Spleen (tissue), 11 donors: ENCODE data around the gene MYO7A. TPM values are rescaled to one million over a fixed set of nuclear protein-coding genes. Genes with fewer than 3 reads are reported as not detected.

Experiments used
- DNase-seq: peaks from one replicate; pipeline ENCODE4 v3.0.0-alpha.2; 2020
- H3K27ac ChIP-seq, 8 donors: fragments of 200-600 bp; sonication (generic) in 7 of 8; 1 replicate in 4 of 8; 2 replicates in 4 of 8; pipeline versions ENCODE4 v1.5.0 to v1.8.0; 2016 to 2021; ENCODE audit warnings: inconsistent platforms in 4 of 8, mild to moderate bottlenecking in 4 of 8, moderate library complexity in 1 of 8
- H3K27me3 ChIP-seq, 7 donors: fragments of 200-600 bp; sonication (generic) in 6 of 7; replicated peaks in 1 of 7; 1 replicate in 4 of 7; 2 replicates in 3 of 7; pipeline versions ENCODE4 v1.5.0 to v1.8.0; 2016 to 2021; ENCODE audit warnings: inconsistent platforms in 3 of 7, mild to moderate bottlenecking in 1 of 7
- H3K36me3 ChIP-seq, 6 donors: fragments of 200-600 bp; sonication (generic) in 5 of 6; 1 replicate in 4 of 6; 2 replicates in 2 of 6; pipeline versions ENCODE4 v1.5.0 to v1.8.0; 2016 to 2021; ENCODE audit warnings: inconsistent platforms in 2 of 6
- H3K4me1 ChIP-seq, 6 donors: fragments of 200-600 bp; sonication (generic) in 5 of 6; 1 replicate in 3 of 6; 2 replicates in 3 of 6; pipeline versions ENCODE4 v1.5.0 to v1.8.0; 2016 to 2021; ENCODE audit warnings: inconsistent platforms in 3 of 6
- H3K4me3 ChIP-seq, 8 donors: fragments of 200-600 bp; sonication (generic) in 7 of 8; 1 replicate in 4 of 8; 2 replicates in 4 of 8; pipeline versions ENCODE4 v1.5.0 to v1.8.0; 2016 to 2021; ENCODE audit warnings: inconsistent platforms in 4 of 8, mild to moderate bottlenecking in 4 of 8, moderate library complexity in 2 of 8
- H3K9me3 ChIP-seq, 8 donors: fragments of 200-600 bp; sonication (generic) in 7 of 8; 1 replicate in 4 of 8; 2 replicates in 4 of 8; pipeline versions ENCODE4 v1.5.0 to v1.8.0; 2016 to 2021; ENCODE audit warnings: inconsistent platforms in 4 of 8
- POLR2A ChIP-seq, 3 donors: fragments of 450-650 bp; IDR thresholded peaks; one replicate each; pipeline ENCODE4 v1.5.1; 2017; ENCODE audit warnings: antibody characterized with exemption in 3 of 3, mild to moderate bottlenecking in 1 of 3
- POLR2AphosphoS5 ChIP-seq, 3 donors: sonication (generic); formaldehyde crosslinking; IDR thresholded peaks; one replicate each; pipeline ENCODE4 v1.5.1; 2017; ENCODE audit warnings: antibody characterized with exemption in 3 of 3
- WGBS, 5 donors: extraction: QIAGEN DNeasy Blood & Tissue Kit in 3 of 5; methylation state at CpG; one replicate each; pipeline versions ENCODE4 v1.1.5 to v1.1.7; 2013 to 2018; 5-methylcytosine and 5-hydroxymethylcytosine counted together
- intact Hi-C: fragments of 100-400 bp; cut with DNase I; formaldehyde crosslinking; loops from one replicate; pipeline ENCODE4 v1.15.0; 2023; ENCODE audit warnings: low total_unique reads
- polyA plus RNA-seq, 3 donors: library from polyadenylated mRNA; stranded (reverse); fragments of 200-250 nt; gene quantifications; one replicate each; pipeline ENCODE4 v1.2.1, GENCODE V29; 2013
- total RNA-seq, 7 donors: library from RNA; depleted of rRNA in 3 of 7; stranded (reverse); fragments of >200 nt in 3 of 7; fragmentation: NEBNext Ultra II Directional in 4 of 7; extraction: Animal tissue kit (Norgen Biotek cat#: 25700) in 4 of 7; gene quantifications; one replicate each; pipeline versions ENCODE4 v1.1.0 to v1.2.1, GENCODE V29; 2016 to 2021
- TF ChIP-seq, protein P1 (sequence below), 11 experiments: fragments of 200-600 bp in 7 of 11; fragments of 450-650 bp in 4 of 11; sonication (generic) in 4 of 11; IDR thresholded peaks in 8 of 11; conservative IDR thresholded peaks in 3 of 11; 1 replicate in 7 of 11; 2 replicates in 4 of 11; pipeline versions ENCODE4 v1.4.0 to v1.8.0; 2016 to 2021; ENCODE audit warnings: antibody characterized with exemption in 11 of 11, inconsistent platforms in 4 of 11, mild to moderate bottlenecking in 1 of 11
- donor health status: healthy with polysubstance abuse.
- donor health status: DM: no; HTN: no; CAD: no; lungs with moderate emphysema.
- donor health status: DM: no; HTN: no; CAD: no.
- donor health status: Bipolar disorder and iron deficiency.
- donor health status: healthy.
- donor health status: DM: no; HTN: no; CAD: no.
- donor health status: DM: yes; HTN: yes; CAD: no.

MYO7A gene
- total and polyA plus RNA-seq, 10 donors, result 3.5 to 147 (median 33.0) TPM

DNA sequence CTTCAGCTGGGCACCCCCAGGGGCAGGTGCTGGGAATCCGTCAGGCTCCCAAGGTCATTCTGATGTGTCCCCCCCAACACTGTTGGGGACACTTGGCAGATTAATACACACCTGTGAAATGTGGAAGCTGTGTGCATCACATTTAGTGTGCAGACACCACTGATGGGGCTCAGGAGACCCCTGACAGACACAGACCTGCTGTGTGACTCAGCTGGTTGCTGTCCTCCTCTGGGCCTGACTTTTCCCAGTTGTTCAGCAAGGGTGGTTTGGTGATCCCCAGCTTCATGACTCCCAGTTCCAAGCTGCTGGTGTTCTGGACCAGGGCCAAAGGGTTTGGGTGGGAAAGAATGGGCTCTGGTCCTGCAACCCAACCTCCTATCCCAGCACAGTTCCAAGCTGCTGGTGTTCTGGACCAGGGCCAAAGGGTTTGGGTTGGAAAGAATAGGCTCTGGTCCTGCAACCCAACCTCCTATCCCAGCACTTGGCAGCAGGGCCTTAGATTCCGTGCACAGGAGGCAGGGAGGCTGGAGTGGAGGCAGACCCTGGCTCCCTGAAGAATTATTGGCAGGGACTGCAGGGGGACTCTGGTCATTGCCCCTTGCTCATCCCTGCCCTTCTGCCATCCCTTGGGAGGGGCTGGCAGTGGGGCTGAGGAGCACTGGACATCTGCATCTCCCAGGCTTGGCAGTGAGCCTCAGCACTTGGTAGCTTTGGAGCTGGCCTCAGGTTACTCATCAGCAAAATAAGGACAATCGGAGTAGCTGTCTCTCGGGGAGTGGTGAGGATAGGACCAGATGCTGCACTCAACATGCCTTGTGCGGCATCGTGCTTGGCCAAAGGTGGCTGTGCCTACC lies 33.8 kb upstream of the MYO7A start:
- intact Hi-C loops, result no loop called here
- Histone ChIP-seq H3K27me3 (no peaks in the 10 kb centered on the region), H3K4me1 (peaks cover 0 to 8% (median 2%) of the 10 kb centered on the region in 6 donors), H3K4me3 (no peak overlapping the region), H3K36me3 (peaks cover 0 to 9% (median 0%) of the 10 kb centered on the region in 6 donors), H3K9me3 (no peaks in the 10 kb centered on the region), H3K27ac (no peak overlapping the region)
- 85 to 95% (median 94%) methylated on average over 5 to 6 of the region's 6 CpGs for WGBS, 5 donors
- DNase-seq, result peak; percentile 58
- TF ChIP-seq POLR2AphosphoS5 (IDR thresholded peaks at IDR 0.05), result no peak
- TF ChIP-seq, protein P1, sequence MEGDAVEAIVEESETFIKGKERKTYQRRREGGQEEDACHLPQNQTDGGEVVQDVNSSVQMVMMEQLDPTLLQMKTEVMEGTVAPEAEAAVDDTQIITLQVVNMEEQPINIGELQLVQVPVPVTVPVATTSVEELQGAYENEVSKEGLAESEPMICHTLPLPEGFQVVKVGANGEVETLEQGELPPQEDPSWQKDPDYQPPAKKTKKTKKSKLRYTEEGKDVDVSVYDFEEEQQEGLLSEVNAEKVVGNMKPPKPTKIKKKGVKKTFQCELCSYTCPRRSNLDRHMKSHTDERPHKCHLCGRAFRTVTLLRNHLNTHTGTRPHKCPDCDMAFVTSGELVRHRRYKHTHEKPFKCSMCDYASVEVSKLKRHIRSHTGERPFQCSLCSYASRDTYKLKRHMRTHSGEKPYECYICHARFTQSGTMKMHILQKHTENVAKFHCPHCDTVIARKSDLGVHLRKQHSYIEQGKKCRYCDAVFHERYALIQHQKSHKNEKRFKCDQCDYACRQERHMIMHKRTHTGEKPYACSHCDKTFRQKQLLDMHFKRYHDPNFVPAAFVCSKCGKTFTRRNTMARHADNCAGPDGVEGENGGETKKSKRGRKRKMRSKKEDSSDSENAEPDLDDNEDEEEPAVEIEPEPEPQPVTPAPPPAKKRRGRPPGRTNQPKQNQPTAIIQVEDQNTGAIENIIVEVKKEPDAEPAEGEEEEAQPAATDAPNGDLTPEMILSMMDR (IDR thresholded peaks at IDR 0.05 in 8 of 11, conservative IDR thresholded peaks at IDR 0.05 in 3 of 11), result no peak
- TF ChIP-seq POLR2A (IDR thresholded peaks at IDR 0.05), result no peak

DNA sequence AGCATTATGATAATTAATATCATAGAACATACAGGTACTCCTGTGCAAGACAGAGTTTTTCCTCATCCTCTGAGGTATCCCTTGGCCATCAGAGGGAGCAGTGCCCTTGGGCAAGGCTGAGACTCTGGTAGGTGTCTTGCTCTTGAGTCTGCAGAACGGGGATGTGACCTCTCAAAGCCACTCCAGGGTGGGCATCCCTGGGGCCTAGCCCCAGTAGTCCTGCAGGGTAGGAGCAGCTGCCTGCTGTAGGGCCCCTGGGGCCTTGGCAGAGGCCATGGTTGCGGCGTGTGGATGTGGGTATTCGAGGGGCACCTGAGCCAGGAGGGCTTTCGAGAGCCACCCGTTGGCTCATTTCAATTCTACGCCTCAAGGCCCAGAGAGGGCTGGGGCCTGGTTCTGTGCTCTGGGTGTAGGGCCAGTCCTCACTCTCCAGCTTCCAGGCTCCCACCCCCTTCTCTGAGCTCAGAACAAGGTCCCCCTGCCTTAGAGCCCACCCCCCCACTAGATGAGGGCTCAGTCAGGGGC lies 33.1 kb upstream of the MYO7A start:
- intact Hi-C loops, result no loop called here
- no peak for TF ChIP-seq POLR2A (IDR thresholded peaks at IDR 0.05)
- TF ChIP-seq POLR2AphosphoS5 (IDR thresholded peaks at IDR 0.05), result no peak
- TF ChIP-seq, protein P1 (IDR thresholded peaks at IDR 0.05 in 8 of 11, conservative IDR thresholded peaks at IDR 0.05 in 3 of 11), result no peak
- peaks cover 0 to 9% (median 0%) of the 10 kb centered on the region in 6 donors for H3K36me3 ChIP-seq
- no peak overlapping the region for H3K4me3 ChIP-seq
- no peak for DNase-seq
- peaks cover 0 to 8% (median 2%) of the 10 kb centered on the region in 6 donors for H3K4me1 ChIP-seq
- 80 to 97% (median 95%) methylated on average over 2 to 7 of the region's 7 CpGs for WGBS, 5 donors
- H3K9me3 ChIP-seq, result no peaks in the 10 kb centered on the region
- no peaks in the 10 kb centered on the region for H3K27me3 ChIP-seq
- no peak overlapping the region for H3K27ac ChIP-seq

DNA sequence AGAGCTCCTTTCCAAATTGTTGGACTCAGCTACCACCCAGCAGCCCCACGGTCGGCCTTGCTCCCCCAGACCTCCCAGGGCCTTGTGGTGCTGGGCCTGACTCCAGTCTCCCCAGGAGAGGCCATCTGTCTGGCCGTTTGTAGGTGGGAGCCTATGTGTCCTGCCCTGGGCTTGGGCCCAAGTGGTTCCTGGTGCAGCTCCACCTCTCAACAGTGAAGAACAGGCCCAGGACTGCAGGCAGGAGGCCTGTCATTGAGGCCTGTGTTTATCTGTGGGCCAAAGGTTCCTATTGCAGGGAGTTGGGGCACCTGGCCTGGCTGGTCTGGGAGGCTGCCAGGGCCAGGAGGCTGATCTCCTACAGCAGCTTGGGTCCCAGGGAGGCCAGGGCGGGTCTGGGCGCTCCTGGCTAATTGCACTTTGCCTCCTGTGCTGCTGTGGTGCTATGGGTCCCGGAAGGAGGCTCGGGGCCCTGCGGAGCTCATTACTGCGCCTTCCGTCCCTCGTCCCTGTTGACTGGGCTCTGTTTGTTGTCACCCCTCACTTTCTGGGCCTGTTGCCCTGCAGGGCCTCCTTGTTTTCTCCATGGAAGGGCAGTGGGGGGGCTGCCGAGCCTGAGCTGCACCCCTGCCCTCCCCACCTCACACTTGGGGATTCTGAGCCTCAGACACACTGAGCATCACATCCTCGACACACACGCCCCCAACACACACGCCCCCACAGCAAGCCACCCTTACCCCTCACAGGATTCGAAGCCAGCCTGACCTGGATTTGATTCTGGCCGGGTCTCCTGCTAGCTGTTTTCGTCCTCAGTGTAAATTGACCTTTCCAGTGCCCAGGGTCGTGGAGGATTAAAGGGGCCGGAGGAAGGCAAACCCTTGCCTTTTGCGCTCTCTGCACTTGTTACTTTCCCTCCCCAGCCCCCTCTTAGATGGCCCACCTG lies 32.2 kb upstream of the MYO7A start:
- Histone ChIP-seq H3K27ac (no peak overlapping the region), H3K36me3 (peaks cover 0 to 9% (median 0%) of the 10 kb centered on the region in 6 donors), H3K4me3 (no peak overlapping the region), H3K9me3 (no peaks in the 10 kb centered on the region), H3K4me1 (peaks cover 0 to 5% (median 1%) of the 10 kb centered on the region in 6 donors), H3K27me3 (no peaks in the 10 kb centered on the region)
- WGBS, 5 donors, result 87 to 91% (median 90%) methylated on average over 19 to 21 of the region's 21 CpGs
- intact Hi-C loops, result no loop called here
- TF ChIP-seq, protein P1 (IDR thresholded peaks at IDR 0.05 in 8 of 11, conservative IDR thresholded peaks at IDR 0.05 in 3 of 11), result no peak
- no peak for TF ChIP-seq POLR2A (IDR thresholded peaks at IDR 0.05)
- no peak for TF ChIP-seq POLR2AphosphoS5 (IDR thresholded peaks at IDR 0.05)
- DNase-seq, result peak; percentile 54
